B cell (primary cell): ENCODE data around the gene SPPL2B. TPM values are rescaled to one million over a fixed set of nuclear protein-coding genes. Genes with fewer than 3 reads are reported as not detected.

Experiments used
- ATAC-seq: fragments of 200-7000 bp; cut with Tn5 transposase; one replicate; pipeline ENCODE4 v1.10.0; 2021; ENCODE audit warnings: low read depth, mild to moderate bottlenecking, moderate number of reproducible peaks, moderate library complexity
- CTCF ChIA-PET: fragments of 350-600 bp; sonication (Branson Sonifier 250); formaldehyde crosslinking; loops from one replicate; lab custom pipeline; 2021; ENCODE audit warnings: antibody characterized with exemption, inconsistent platforms; lab: Charles Lee
- POLR2A ChIA-PET: fragments of 350-600 bp; sonication (Branson Sonifier 250); formaldehyde crosslinking; loops from one replicate; lab custom pipeline; 2021; ENCODE audit warnings: antibody characterized with exemption; lab: Charles Lee
- DNase-seq: peaks from one replicate; pipeline ENCODE4 v3.0.0; 2013
- H2AFZ ChIP-seq: 2 replicates; pipeline ENCODE4 v1.6.1; 2012; ENCODE audit warnings: mild to moderate bottlenecking, low read depth, low read length; ENCODE audit not compliant: insufficient read depth, poor library complexity, severe bottlenecking
- H3K27ac ChIP-seq, 2 donors: 1 replicate in 1 of 2; 2 replicates in 1 of 2; pipeline ENCODE4 v1.5.1; 2012 to 2013; ENCODE audit warnings: low read length in 2 of 2, mild to moderate bottlenecking in 2 of 2, moderate library complexity in 1 of 2
- H3K27me3 ChIP-seq, 4 experiments: fragments of 200-600 bp in 1 of 4; sonication (generic) in 1 of 4; replicated peaks in 1 of 4; 1 replicate in 2 of 4; 2 replicates in 2 of 4; pipeline versions ENCODE4 v1.6.1 to v1.7.0; 2013 to 2016; ENCODE audit warnings: low read length in 3 of 4, mild to moderate bottlenecking in 2 of 4, mixed read lengths in 1 of 4, moderate library complexity in 1 of 4; ENCODE audit not compliant: insufficient read depth in 4 of 4, control insufficient read depth in 3 of 4; ENCODE audit errors: control extremely low read depth in 1 of 4
- H3K36me3 ChIP-seq, 2 experiments: replicated peaks in 1 of 2; 1 replicate in 1 of 2; 2 replicates in 1 of 2; pipeline versions ENCODE4 v1.6.1 to v1.7.1; 2013; ENCODE audit warnings: low read length in 1 of 2; ENCODE audit not compliant: insufficient read depth in 2 of 2, control insufficient read depth in 1 of 2; ENCODE audit errors: control extremely low read depth in 1 of 2, extremely low read depth in 1 of 2
- H3K4me1 ChIP-seq, 2 donors: fragments of 200-600 bp in 1 of 2; sonication (generic) in 1 of 2; 1 replicate in 1 of 2; 2 replicates in 1 of 2; pipeline versions ENCODE4 v1.5.1 to v1.6.1; 2013 to 2017; ENCODE audit warnings: low read length in 2 of 2; ENCODE audit not compliant: control insufficient read depth in 2 of 2, insufficient read depth in 2 of 2
- H3K4me2 ChIP-seq: replicated peaks from 2 replicates; pipeline ENCODE3; 2012; ENCODE audit warnings: mild to moderate bottlenecking, low read depth, low read length; ENCODE audit not compliant: poor library complexity, severe bottlenecking
- H3K4me3 ChIP-seq, 5 experiments: fragments of 200-600 bp in 1 of 5; sonication (generic) in 1 of 5; 1 replicate in 3 of 5; 2 replicates in 2 of 5; pipeline versions ENCODE4 v1.5.1 to v1.7.0; 2011 to 2016; ENCODE audit warnings: low read length in 4 of 5, mild to moderate bottlenecking in 4 of 5, low read depth in 2 of 5, control low read depth in 1 of 5, moderate library complexity in 1 of 5; ENCODE audit not compliant: insufficient read depth in 1 of 5; ENCODE audit errors: control extremely low read depth in 1 of 5, extremely low read depth in 1 of 5
- H3K79me2 ChIP-seq: fragments of 200-600 bp; sonication (generic); one replicate; pipeline ENCODE4 v1.6.0; 2016; ENCODE audit warnings: low read length; ENCODE audit not compliant: control insufficient read depth, insufficient read depth
- H3K9ac ChIP-seq: fragments of 200-600 bp; sonication (generic); 2 replicates; pipeline ENCODE4 v1.6.1; 2017; ENCODE audit warnings: mild to moderate bottlenecking, low read length, moderate library complexity
- H3K9me3 ChIP-seq, 3 donors: one replicate each; pipeline versions ENCODE4 v1.6.1 to v1.7.1; 2013; ENCODE audit warnings: low read length in 2 of 3; ENCODE audit not compliant: control insufficient read depth in 2 of 3, insufficient read depth in 1 of 3; ENCODE audit errors: control extremely low read depth in 1 of 3
- H4K20me1 ChIP-seq: 2 replicates; pipeline ENCODE4 v1.6.0; 2012; ENCODE audit warnings: mild to moderate bottlenecking, low read length; ENCODE audit not compliant: insufficient read depth, control insufficient read depth, poor library complexity, severe bottlenecking
- H3K27ac Mint-ChIP-seq: one replicate; pipeline ENCODE4 v1.8.0; 2021; ENCODE audit warnings: mixed read lengths
- H3K27me3 Mint-ChIP-seq: one replicate; pipeline ENCODE4 v1.8.0; 2021; ENCODE audit warnings: mixed read lengths
- H3K4me1 Mint-ChIP-seq: one replicate; pipeline ENCODE4 v1.8.0; 2021; ENCODE audit warnings: mixed read lengths
- H3K4me3 Mint-ChIP-seq: one replicate; pipeline ENCODE4 v1.8.0; 2021; ENCODE audit warnings: mixed read lengths
- H3K9me3 Mint-ChIP-seq: one replicate; pipeline ENCODE4 v1.8.0; 2022; ENCODE audit warnings: mixed read lengths; ENCODE audit not compliant: insufficient read depth
- CTCF ChIP-seq: fragments of 200-600 bp; IDR thresholded peaks from one replicate; pipeline ENCODE4 v1.8.0; 2022; ENCODE audit warnings: antibody characterized with exemption, mild to moderate bottlenecking
- EZH2 ChIP-seq: IDR thresholded peaks from 2 replicates; pipeline ENCODE4 v1.6.1; 2012; ENCODE audit warnings: borderline replicate concordance, low read depth, mild to moderate bottlenecking, moderate library complexity, low read length; ENCODE audit not compliant: insufficient read depth, poor library complexity, severe bottlenecking
- WGBS: methylation state at CpG from one replicate; pipeline ENCODE4 v1.1.5; 2013; ENCODE audit warnings: missing lambda C conversion rate; ENCODE audit not compliant: insufficient coverage; 5-methylcytosine and 5-hydroxymethylcytosine counted together
- intact Hi-C: fragments of 100-400 bp; cut with micrococcal nuclease; formaldehyde crosslinking; loops from one replicate; pipeline ENCODE4 v1.10.0; 2022
- polyA plus RNA-seq: library from polyadenylated mRNA; depleted of rRNA; stranded (reverse); fragments of >200 nt; gene quantifications from 2 replicates; pipeline ENCODE4 v1.2.3, GENCODE V29; 2012
- total RNA-seq, 2 donors: library from RNA; stranded (reverse); fragments of 120-200 nt in 1 of 2; gene quantifications; 1 replicate in 1 of 2; 2 replicates in 1 of 2; pipeline versions ENCODE4 v1.2.3 to v1.2.4, GENCODE V29; 2013 to 2022

SPPL2B gene
- total and polyA plus RNA-seq, 2 donors (not counting 1 experiment from before 2014, with no cell fraction given) = 415 to 479 TPM

- intact Hi-C loops = no loop called here
- peak overlapping the region; percentile 87 for H3K4me3 Mint-ChIP-seq
- H2AFZ ChIP-seq = peak overlapping the region; percentile 21
- ATAC-seq (peak; percentile 48), DNase-seq (peak; percentile 78)
- H4K20me1 ChIP-seq = peaks cover 12% of the 10 kb centered on the region
- H3K4me2 ChIP-seq = peak overlapping the region; percentile 88
- H3K27me3 Mint-ChIP-seq = peaks cover 4% of the 10 kb centered on the region
- H3K27ac Mint-ChIP-seq = peak overlapping the region; percentile 86
- TF ChIP-seq EZH2 = no peak
- no peak for TF ChIP-seq CTCF
- peaks cover 45 to 66% of the 10 kb centered on the region in 2 donors for H3K4me1 ChIP-seq
- WGBS = 10% methylated on average over 62 of the region's 62 CpGs
- H3K79me2 ChIP-seq = peaks cover 32% of the 10 kb centered on the region
- peaks cover 0 to 18% (median 5%) of the 10 kb centered on the region in 4 experiments for H3K27me3 ChIP-seq
- peak overlapping the region in 4 of 5 experiments; percentile 25 to 65 (median 43) for H3K4me3 ChIP-seq
- H3K9me3 ChIP-seq = peaks cover 0 to 23% (median 0%) of the 10 kb centered on the region in 3 donors
- peaks cover 2% of the 10 kb centered on the region for H3K9me3 Mint-ChIP-seq
- no peaks in the 10 kb centered on the region for H3K36me3 ChIP-seq
- peaks cover 43% of the 10 kb centered on the region for H3K4me1 Mint-ChIP-seq
- H3K27ac ChIP-seq = peak overlapping the region; percentile 64 to 78
- ChIA-PET POLR2A (interaction anchor here (0.6 to 3.0 kb wide), 19 partner anchors 8 to 322 kb away, joined by 3 to 35 read pairs (median 5); no protein-coding TSS in a partner anchor), CTCF (interaction anchor here (0.8 to 2.3 kb wide), 8 partner anchors 12 to 309 kb away, joined by 3 to 11 read pairs (median 4); no protein-coding TSS in a partner anchor)
- H3K9ac ChIP-seq = peak overlapping the region; percentile 63
These were observed 25.9 kb upstream of the SPPL2B start for GRCh38 chr19:2302319-2303210.
